ENCODE data around the gene DICER1. TPM values are rescaled to one million over a fixed set of nuclear protein-coding genes. Genes with fewer than 3 reads are reported as not detected.

DICER1 gene
- total RNA-seq, 2 donors from 2014 or later: 49.3 to 53.7 TPM

DNA sequence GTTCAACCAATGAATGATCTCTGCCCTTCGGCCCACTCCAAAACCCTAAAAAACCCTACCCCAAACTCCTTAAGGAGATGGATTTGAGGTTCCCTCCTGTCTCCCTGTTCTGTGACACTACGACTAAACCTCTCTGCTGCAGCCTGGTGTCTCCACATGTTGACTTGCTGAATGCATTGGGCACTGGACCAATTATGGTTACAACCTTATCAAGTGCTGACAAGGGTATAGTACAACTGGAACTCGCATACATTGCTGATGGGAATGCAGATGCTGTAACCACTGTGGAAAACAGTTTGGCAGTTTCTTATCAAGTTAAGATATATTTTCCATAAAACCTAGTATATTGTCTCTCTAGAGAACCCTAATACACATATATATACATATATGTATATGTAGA, 6.3 kb upstream of the DICER1 start:
- no peaks in the 10 kb centered on the region for H3K36me3 ChIP-seq
- no peaks in the 10 kb centered on the region for H3K9me3 ChIP-seq
- H3K4me3 ChIP-seq: no peak overlapping the region
- H3K4me1 ChIP-seq: no peaks in the 10 kb centered on the region
- intact Hi-C loops (cut with DNase I): no loop called here
- no peak overlapping the region for H3K9ac ChIP-seq (ENCODE audit: low read depth in 2 of 2, low read length in 2 of 2)
- TF ChIP-seq, protein P1, sequence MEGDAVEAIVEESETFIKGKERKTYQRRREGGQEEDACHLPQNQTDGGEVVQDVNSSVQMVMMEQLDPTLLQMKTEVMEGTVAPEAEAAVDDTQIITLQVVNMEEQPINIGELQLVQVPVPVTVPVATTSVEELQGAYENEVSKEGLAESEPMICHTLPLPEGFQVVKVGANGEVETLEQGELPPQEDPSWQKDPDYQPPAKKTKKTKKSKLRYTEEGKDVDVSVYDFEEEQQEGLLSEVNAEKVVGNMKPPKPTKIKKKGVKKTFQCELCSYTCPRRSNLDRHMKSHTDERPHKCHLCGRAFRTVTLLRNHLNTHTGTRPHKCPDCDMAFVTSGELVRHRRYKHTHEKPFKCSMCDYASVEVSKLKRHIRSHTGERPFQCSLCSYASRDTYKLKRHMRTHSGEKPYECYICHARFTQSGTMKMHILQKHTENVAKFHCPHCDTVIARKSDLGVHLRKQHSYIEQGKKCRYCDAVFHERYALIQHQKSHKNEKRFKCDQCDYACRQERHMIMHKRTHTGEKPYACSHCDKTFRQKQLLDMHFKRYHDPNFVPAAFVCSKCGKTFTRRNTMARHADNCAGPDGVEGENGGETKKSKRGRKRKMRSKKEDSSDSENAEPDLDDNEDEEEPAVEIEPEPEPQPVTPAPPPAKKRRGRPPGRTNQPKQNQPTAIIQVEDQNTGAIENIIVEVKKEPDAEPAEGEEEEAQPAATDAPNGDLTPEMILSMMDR (IDR thresholded peaks at IDR 0.05): no peak
- no peak for DNase-seq
- H3K27ac ChIP-seq: no peak overlapping the region
- H3K27me3 ChIP-seq: no peaks in the 10 kb centered on the region

DNA sequence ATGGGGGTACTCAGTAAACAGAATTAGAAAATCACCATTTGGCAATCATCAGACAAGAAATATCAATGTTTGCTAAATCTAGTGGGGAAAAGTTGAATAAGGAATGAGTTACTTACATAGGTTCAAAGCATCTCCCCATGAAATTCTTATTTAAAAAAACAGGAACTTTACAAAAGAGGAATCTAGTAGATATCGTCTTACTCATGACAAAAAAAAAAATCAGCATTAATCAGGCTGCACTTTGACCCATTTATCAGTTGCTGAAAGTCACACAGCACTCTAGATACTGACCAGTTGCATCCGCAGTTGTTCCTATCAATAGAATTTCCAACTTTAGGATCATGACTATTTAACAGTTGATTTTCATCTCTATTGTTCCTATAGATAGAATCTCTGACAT, 5.8 kb upstream of the DICER1 start:
- Histone ChIP-seq H3K36me3 (no peaks in the 10 kb centered on the region), H3K4me1 (peaks cover 5% of the 10 kb centered on the region), H3K4me3 (no peak overlapping the region), H3K9ac (ENCODE audit: low read depth in 2 of 2, low read length in 2 of 2) (no peak overlapping the region), H3K27ac (no peak overlapping the region), H3K27me3 (no peaks in the 10 kb centered on the region), H3K9me3 (no peaks in the 10 kb centered on the region)
- no peak for DNase-seq
- intact Hi-C loops (cut with DNase I): no loop called here
- TF ChIP-seq, protein P1 (IDR thresholded peaks at IDR 0.05): no peak

DNA sequence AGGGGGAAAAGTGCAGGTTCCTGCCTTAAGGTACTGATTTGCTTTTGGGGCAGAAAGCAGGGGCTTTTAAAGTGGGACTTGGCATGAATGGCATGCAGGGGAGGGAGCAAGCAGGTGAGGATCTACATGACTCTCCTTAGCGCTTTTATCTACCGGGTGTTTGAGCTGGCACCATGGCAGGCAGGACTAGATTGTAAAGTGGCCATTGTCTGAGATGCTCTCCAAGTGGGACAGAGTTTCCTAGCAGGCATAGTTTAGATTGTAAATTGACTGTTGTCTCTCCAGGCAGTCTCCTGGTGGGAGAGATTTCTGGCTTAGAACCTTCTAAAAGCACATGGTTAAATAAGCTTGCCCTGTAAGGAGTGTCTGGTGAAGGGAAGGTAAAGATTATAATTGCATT, 5.3 kb upstream of the DICER1 start:
- no peak overlapping the region for H3K4me3 ChIP-seq
- TF ChIP-seq, protein P1 (IDR thresholded peaks at IDR 0.05): no peak

DNA sequence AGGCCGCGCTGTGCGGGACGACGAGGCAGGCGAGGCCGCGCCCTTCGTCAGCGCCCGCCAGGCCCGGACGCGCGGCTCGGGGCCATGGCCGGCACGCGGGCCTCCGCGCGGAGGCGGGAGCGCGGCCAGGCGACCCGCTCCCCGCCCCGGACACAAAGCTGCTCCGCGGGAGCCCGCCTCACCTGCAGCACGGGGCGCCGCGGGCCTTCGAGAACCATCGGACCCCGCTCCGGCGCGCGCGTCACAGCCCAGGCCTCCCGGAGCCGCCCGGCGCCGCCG, 342 bp downstream of the DICER1 start:
- Histone ChIP-seq H3K4me3 (peak overlapping the region; percentile 78), H3K4me1 (peaks cover 7% of the 10 kb centered on the region), H3K27me3 (no peaks in the 10 kb centered on the region), H3K9me3 (no peaks in the 10 kb centered on the region), H3K9ac (ENCODE audit: low read depth in 2 of 2, low read length in 2 of 2) (peak overlapping the region; percentile 92 to 99), H3K27ac (peak overlapping the region; percentile 81), H3K36me3 (no peaks in the 10 kb centered on the region)
- no peak for DNase-seq
- TF ChIP-seq, protein P1 (IDR thresholded peaks at IDR 0.05): no peak
- intact Hi-C loops (cut with DNase I): no loop called here

More for the DNA sequence above, 5.3 kb upstream of the DICER1 start:
- no peaks in the 10 kb centered on the region for H3K9me3 ChIP-seq
- no peak for DNase-seq
- H3K27ac ChIP-seq: no peak overlapping the region
- H3K9ac ChIP-seq (ENCODE audit: low read depth in 2 of 2, low read length in 2 of 2): no peak overlapping the region
- H3K4me1 ChIP-seq: peaks cover 7% of the 10 kb centered on the region
- no peaks in the 10 kb centered on the region for H3K27me3 ChIP-seq
- no peaks in the 10 kb centered on the region for H3K36me3 ChIP-seq
- intact Hi-C loops (cut with DNase I): no loop called here

DNA sequence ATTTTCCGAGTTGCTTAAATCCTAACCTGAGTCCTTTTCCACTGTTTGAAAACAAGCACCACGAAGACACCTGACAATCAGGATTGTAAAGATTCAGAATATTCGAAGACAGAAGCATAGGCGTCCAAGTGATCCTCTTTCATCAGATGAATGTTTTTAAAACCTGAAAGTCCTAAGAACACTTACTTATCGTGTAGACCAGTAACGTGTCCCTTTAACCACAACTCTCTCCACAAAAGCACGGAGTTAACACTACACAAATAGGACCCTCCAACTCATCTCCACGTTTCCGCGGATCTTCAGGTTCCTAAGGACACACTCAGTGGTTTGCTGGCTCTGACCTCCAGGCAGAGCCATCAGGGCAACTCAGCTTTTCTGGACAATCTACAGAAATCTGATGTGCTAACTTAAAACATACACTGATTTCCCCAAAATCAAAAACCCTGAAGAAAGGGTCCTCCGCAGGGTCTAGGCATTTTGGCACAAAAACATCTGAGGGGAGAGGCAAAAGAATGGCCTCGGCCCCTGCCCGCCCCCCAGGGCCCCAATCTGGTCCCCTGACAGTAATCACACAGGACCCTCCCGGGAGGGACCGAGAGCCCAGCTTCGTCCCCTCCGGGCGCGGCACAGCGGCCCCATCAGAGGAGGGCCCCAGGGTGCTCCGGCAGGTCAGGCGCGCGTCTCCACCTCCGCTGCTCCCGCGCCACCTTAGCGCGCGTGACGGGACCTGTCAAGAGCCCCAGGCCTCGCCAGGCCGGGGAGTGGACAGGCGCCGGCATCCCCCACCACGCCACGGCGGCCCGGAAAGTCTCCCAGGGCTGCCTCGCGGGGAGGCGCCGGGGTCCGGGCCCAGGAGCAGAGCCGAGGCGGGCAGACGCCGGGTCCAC, 925 bp downstream of the DICER1 start:
- Histone ChIP-seq H3K9me3 (no peaks in the 10 kb centered on the region), H3K36me3 (no peaks in the 10 kb centered on the region), H3K27ac (peak overlapping the region; percentile 81), H3K9ac (ENCODE audit: low read depth in 2 of 2, low read length in 2 of 2) (peak overlapping the region; percentile 92 to 99), H3K4me1 (peaks cover 7% of the 10 kb centered on the region), H3K27me3 (no peaks in the 10 kb centered on the region), H3K4me3 (peak overlapping the region; percentile 78)
- intact Hi-C loops (cut with DNase I): no loop called here
- TF ChIP-seq, protein P1 (IDR thresholded peaks at IDR 0.05): no peak
- DNase-seq: peak; percentile 41

All from colonic mucosa (tissue), 4 donors.